SU-DHL-6 (cell line): Measurements from ENCODE around the gene NELL2.

Experiments used
- CTCF ChIP-seq: fragments of 200-600 bp; sonication (generic); IDR thresholded peaks from one replicate; pipeline ENCODE4 v1.5.1; 2017; ENCODE audit warnings: antibody characterized with exemption, mild to moderate bottlenecking, low read length, moderate library complexity; ENCODE audit not compliant: insufficient read depth, poor library complexity, severe bottlenecking
- EZH2phosphoT487 ChIP-seq: fragments of 200-600 bp; sonication (generic), shearing (Covaris generic); conservative IDR thresholded peaks from 2 replicates; pipeline ENCODE4 v1.6.1; 2018; ENCODE audit warnings: mild to moderate bottlenecking, antibody characterized with exemption, low read length, moderate library complexity, mixed read lengths

- TF ChIP-seq CTCF: no peak
- no peak for TF ChIP-seq EZH2phosphoT487
These were observed 283.5 kb downstream of the NELL2 start for GRCh38 chr12:44592626-44593025.
